GM21390 (cell line): Measurements from ENCODE around the gene PUS1.
A peak's percentile ranks its signal among the peaks of the same experiment; 100 is the strongest.
"Not testable (repeated sequence)": the region's sequence is repeated elsewhere in the genome, so short reads cannot be mapped to it uniquely, and the experiment has no call there.

Experiments
- ATAC-seq: cut with Tn5 transposase; IDR thresholded peaks from one replicate; pipeline ENCODE4 v1.9.1; 2021; ENCODE audit not compliant: unreplicated experiment

Gene PUS1

DNA sequence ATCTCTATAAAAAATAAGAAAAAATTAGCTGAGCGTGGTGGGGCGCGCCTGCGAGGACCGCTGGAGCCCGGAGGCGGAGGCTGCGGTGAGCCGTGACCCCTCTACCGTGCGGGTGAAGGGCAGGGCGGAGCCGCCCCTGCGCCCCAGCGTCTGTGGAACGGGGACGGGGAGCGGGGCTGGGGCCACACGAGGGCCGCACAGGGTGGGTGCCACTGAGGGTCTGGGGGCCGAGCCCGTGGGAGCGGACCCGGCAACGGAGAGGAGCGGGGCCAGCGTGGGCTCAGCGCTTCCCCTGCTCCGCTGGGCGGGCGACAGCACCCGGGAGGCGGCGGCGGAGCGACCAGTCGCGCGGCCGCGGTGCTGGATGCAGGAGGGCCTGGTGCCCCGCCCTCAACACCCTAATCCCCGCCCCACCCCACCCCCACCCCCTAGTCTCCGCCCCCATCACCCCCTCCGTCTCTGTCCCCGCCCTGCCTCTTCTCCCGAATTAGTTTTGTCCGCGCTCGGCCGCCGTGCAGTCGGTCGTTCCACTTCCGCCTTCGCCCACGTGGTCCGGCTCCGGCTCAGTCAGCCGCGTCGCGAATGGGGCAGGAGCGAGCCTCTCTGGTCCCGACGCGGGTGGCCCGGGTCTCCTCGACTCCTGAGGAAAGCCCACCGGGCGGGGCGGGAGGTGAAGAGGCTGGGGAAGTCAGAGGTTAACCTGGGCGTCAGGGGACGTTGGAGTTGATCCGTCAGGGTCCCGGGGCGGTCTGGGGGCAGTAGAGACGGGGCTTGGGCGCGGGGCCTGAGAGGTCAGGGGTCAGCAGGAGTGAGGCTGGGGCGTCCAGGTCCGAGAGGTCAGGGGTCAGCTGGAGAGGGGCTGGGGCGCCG lies at the start of gene PUS1:
Gene PUS1, plus strand, starts transcription at position 566 of the 870 bp plus-strand sequence. CDS start 447 bp downstream, outside the sequence.
- peak; percentile 58 for ATAC-seq

DNA sequence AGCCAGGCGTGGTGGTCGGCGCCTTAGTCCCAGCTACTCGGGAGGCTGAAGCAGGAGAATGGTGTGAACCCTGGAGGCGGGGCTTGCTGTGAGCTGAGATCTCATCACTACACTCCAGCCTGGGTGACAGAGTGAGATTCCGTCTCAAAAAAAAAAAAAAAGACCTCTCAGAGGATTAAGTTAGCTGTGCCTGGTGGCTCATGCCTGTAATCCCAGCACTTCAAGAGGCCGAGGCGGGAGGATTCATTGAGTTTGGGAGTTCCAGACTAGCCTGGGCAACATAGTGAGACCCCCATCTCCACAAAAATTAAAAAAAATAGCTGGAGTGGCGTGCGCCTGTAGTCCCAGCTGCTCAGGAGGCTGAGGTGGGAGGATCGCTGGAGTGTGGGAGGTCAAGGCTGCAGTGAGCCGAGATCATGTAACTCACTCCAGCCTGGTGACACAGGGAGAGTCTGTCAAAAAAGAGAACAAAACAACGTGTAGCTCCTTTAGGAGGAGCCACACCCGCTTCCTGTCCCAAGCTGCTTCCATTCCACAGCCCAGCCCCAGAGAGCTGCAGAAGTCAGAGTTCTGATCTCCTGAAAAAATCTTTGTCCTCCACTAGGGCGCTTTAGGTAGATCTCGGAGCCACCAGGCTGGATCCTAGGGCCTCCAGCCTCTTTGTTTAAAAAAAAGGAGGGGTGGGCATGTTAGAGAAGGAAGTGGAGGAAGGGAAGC lies 46.1 kb upstream of the PUS1 start:
- no peak for ATAC-seq

DNA sequence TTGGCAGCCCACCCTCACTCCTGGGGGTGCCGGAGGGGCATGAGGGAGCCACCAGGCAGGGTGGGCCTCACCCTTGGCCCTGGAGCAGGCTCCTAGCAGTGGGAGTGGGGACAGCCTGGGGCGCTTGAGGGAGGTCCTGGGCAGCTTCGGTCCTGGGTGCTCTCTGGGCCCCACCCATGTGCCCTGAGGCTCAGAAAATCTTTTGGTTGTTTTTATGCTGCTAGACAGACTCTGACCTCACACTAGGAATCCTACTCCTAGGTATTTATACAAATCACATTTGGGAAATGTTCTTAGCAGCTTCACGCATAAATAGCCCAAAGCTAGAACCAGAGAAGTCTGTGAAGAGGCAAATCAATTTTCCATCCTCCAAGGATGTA lies 45.6 kb upstream of the PUS1 start:
- no peak for ATAC-seq

DNA sequence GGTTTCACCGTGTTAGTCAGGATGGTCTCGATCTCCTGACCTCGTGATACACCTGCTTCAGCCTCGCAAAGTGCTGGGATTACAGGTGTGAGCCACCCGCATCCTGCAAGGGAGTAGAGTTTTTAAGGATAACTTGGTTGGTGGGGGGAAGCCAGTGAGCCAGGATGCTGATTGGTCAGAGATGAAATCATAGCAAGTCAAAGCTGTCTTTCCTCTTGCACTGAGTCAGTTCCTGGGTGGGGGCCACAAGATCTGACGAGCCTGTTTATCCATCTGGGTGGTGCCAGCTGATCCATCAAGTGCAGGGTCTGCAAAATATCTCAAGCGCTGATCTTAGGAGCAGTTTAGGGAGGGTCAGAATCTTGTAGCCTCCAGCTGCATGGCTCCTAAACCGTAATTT lies 44.0 kb upstream of the PUS1 start:
- ATAC-seq = not testable (repeated sequence)

DNA sequence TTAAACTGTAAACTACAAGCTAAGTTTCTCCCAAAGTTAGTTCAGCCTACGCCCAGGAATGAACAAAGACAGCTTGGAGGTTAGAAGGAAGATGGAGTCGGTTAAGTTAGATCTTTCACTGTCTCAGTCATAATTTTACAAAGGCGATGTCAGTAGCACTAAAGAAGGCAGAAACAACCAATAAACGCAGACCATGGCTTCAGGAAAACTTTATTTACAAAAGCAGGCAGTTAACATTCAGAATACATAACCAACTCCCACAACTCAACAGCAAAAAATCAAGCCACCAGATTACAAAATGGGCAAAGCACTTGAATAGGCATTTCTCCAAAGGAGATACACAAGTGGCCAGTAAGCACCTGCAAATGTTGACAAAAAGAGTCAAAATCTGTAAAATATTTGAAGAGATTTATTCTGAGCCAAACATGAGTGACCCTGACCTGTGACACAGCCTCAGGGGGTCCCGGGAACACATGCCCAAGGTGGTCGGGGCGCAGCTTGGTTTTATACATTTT lies 43.5 kb upstream of the PUS1 start:
- ATAC-seq = no peak

DNA sequence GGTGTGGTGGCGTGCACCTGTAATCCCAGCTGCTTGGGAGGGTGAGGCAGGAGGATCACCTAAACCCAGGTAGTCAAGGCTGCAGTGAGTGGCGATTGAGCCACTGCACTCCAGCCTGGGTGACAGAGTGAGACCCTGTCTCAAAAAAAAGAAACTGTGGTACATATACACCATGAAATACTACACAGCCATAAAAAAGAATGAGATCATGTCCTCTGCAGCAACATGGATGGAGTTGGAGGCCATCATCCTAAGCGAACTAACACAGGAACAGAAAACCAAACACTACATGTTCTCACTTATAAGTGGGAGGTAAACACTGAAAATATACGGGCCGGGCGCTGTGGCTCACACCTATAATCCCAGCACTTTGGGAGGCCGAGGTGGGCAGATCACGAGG lies 37.4 kb upstream of the PUS1 start:
- ATAC-seq = not testable (repeated sequence)

DNA sequence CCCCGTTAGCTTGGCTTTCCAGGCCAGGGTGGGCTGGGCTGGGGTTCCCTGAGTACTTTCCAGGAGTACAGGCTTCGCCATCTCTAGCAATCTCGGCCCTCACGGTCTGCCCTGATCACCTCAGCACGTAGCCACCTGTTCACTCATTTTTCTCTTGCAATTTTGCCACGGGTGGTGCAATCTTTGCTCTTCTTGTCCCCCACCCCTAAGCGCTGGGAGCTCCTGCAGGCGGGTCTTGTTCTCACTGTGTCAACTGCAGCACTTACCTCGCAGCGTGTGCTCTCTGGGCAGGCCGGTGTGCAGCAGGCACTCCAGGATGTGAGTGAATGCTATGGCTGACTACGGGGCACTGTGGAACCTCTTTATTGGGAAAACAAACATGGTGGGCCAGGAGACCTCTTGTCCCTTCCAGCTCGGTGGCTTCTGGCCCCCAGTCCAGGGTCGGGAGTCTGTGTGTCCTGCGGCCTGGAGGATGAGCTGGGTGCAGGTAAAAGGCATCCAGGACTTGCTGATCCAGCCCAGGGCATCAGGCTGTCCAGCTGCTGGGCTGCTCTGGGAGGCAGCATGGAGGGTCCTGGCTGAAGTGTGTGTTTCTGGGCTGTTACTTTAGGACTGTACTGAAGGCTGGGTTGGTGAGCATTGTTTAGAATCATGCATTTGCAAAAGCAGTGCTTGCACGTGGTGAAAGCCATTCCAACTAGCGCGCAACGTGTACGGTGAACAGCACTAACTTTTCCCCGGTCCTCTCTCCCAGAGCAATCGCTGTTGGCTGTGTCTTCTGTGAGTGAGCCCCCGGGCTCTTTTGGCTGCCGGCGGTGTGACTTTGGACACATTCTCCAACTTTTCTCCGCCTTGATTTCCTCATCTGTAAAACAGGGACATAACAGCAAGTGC lies 36.1 kb upstream of the PUS1 start:
- no peak for ATAC-seq

DNA sequence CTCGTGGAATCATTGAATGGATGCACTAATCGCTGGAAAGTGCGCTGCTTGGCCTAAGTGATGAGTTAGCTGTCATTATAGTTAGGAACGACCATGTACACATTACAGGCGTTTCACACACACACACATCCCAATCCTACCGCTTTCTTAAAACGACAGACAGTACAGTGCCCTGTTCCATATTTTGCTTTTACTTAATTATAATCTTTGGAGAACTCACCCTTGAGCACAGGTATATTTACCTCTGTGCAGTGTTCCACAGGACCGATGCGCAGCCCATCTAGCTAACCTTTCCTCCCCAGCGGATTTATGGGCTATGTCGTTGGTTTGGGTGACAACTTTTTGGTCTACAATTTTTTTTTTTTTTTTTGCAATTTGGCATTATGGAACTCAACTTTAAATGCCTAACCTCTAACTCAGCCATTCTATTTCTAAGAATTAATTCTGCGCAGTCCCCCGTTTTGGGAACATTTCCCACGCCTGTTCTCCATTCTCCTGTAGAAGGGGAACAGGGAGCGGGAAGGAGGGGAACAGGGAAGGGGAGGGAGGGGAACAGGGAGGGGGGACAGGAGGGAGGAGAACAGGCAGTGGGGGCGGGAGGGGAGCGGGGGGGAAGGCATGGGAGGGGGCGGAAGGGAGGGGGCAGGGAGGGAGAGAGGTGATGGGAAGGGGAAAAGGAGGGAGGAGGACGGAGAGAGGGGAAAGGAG lies 35.3 kb upstream of the PUS1 start:
- no peak for ATAC-seq

DNA sequence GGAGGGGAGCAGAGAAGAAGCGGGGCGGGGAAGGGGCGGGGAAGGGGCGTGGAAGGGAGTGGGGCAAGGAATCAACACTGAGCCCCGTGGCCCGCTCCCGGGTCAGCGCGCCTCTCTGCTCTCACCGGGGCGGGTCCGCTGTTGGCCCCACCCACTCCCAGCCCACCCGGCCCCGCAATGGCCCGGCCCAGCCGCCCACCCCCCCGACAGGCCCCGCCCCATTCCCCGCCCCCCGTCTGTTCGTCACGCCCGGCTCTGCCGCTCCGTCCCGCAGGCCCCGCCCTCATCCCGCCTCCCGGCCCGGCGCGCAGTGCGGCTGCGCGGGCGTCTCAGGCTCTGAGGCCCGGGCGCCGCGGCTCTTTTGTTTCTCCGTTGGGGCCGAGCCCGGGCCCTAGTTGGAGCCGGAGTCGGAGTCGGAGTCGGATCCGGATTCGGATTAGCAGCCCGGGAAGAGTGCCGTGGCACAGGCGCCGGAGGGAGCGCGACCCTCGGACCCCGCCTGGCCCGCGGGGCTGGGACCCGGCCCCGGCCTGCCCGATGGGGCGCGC lies 34.7 kb upstream of the PUS1 start, which contains the start of gene ULK1:
Gene ULK1, plus strand, starts transcription at position 310 of the 548 bp plus-strand sequence. CDS start 380 bp downstream, outside the sequence.
- ATAC-seq = peak; percentile 68

DNA sequence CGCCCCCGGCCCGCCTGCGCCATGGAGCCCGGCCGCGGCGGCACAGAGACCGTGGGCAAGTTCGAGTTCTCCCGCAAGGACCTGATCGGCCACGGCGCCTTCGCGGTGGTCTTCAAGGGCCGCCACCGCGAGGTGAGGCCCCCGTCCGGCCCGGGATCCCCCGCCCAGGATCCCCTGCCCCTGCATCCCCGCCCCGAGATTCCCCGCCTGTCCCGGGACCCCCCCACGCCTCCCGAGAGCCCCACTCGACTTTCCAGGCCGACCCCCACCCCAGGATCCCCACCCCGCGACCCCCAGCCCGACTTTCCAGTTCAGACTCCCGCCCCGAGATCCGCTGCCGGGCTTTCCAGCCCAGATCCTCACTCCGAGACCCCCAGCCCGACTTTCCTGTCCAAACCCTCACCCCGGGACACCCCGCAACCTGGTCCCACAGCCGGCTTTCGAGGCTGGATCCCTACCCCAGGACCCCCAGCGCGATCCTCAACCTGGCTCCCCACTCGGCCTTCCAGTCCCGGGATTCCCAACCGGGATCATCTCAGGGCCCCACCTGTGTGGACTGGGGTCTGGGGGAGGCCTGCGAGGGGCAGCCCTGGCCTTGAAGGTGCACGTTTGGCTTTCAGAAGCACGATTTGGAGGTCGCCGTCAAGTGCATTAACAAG lies 34.0 kb upstream of the PUS1 start:
- no peak for ATAC-seq

DNA sequence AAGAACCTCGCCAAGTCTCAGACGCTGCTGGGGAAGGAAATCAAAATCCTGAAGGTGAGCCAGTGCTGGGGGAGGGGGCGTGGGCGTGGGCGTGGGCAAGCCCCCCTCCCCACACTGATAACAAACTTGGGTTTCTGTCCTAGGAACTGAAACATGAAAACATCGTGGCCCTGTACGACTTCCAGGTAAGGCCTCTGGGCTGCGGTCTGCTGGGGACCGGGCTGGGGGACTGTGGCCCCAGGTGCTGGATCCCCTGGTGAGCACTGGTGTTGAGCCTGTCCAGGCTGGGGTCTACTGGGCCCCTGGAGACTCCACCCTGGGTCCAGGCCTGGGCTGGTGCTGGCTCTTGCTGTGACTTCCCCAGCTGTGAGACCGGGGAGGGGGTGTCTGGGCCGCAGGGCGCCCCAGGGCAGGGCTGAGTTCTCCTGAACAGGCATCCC lies 33.4 kb upstream of the PUS1 start:
- peak; percentile 11 for ATAC-seq

DNA sequence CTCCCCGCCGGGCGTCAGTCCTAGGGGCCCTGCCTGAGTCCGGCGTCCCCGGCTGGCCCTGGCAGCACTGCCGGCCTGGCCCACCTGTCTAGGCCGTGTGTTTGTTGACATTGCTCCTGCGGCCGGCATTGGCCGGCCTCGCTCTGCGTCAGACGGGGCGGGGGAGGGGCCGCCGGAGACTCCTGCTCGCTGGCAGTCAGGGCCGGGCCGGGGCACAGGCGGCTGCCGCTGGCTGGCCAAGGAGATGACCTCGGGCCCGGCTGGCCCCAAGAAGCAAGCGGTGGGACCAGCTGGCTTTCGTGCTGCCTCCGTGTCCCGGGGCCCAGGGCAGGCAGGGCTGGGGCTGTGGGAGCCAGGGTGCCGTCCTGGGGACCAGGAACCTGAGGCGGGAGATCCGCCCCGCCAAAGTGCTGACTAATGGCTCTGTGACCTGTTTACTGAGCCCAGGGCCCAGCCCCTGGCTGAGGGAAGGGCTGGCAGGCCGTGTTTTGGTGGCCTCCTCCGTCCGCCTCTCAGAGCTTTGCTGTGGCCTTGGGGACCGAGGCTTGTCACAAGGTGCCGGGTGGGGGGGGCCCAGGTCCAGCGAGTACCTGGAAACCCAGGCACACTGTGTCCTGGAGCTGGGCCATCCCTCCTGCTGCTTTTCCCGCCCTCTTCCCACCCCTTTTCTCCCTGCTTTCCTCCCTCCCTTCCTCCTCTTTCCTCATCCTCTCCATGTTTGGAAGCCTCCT lies 32.8 kb upstream of the PUS1 start:
- peak; percentile 57 for ATAC-seq

DNA sequence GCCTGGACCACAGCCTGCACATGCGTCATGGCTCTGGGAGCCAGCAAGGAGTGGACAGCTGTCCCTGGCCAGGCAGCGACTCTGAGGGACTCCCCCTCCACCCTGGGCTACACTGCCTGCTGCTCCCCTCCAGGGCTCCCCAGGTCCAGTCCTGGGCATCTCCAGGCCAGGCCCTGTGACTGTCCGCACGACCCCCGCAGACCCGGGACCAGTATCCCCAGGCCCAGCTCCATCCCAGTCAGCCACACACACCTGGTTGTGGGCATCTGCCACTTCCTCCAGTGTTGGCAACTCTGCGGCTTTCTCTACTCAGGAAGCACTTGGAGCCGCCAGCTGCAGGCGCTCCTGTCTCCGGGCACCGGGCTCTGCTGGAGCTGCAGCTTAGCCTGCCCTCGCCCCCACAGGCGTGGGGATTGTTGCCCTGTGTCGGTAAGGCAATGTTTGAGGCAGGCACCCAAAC lies 32.2 kb upstream of the PUS1 start:
- ATAC-seq = no peak

DNA sequence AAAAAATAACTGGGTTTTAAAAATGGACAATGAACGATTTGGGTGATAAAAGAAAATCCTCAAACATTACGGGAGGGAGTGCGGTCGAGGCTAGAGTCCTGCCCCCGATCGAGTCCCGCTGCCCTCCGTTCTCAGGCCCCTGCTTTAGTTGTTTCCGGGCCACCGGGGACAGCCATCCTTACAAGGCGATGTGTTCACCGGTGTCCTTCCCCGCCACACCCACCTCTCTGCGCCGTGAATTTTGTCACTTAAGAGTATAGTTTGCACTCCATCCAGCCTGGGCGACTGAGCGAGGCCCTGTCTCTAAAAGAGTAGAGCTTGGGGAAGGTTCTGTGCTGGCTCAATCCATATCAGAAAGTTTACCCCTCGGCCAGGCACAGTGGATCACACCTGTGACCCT lies 31.8 kb upstream of the PUS1 start:
- no peak for ATAC-seq

DNA sequence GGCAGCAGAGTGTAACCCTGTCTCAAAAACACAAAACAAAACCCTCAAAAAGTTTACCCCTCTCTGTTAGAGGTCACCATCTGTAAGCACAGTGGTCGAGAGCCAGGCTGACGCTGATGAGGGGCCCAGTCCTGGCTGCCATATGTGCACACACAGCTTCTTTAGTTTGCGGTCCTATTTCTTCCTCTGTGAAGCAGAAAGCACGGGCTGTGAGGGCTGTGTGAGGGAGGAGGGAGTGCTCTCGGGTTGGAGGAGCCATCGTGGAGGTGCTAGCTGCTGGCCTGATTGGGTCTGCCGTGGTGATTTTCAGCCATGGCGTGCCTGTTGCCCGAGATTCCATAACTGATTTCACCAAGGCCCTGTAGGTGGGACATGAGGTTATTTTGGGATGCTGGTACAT lies 31.2 kb upstream of the PUS1 start:
- no peak for ATAC-seq

DNA sequence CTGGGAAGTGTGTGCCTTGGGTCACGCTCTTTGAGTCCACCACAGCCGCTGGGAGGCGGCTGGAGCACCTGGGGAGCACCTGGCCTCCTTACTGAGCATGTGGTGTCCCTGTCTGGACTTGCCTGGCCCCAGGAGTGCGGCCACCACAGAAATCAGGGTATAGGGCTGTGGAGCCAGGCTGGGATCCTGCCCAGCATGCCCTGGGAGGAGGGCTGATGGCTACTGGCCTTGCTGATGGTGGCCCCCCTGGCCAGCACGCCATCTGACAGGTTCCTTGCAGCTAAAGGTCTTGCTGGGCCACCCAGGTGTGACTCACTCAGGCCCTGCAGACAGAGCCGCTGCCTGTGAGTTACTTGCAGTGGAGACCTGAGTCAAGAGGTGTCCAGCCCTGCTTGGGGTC lies 28.7 kb upstream of the PUS1 start:
- ATAC-seq = no peak

DNA sequence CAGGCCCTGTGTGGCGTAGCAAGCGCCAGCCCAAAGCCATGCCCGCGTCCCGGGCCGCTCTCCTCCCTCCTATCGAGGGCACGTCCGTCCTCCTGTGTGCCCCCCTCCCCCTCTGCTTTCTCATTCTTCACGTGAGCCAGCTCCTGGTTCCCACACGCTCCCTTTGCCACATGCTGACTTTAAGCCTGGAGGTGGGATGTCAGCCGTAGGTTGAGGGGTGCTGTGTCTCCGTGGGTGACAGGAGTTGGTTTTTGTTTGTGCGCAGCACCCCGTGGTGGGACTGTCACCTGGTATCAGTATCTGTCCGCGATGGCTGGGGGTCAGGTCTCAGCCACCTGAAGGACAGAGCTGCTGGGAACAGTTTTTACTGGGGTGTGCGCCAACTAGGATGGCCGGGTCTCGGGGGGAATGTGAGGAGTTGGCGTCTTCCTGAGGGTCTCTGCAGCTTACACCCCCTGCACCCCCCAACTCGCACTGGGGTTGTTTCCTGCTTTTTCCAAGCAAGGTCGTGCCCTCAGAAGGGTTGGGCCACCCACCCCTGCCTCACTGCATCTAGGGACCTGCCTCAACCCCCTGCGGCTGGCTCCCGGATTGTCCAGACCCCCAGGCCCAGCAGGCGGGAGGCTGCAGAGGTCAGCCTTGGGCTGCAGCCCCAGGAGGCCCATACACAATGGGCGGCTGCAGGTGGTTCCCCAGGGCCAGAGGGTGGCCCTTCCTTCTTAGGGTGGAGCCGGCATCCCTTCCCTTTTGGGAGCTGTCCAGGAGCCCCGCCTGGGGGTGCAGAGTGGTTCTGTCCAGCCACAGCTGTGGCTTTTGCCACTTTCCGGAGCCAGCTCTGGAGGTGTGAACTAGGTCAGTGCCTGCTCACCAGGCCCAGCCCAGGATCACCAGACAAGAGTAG lies 27.4 kb upstream of the PUS1 start:
- no peak for ATAC-seq
